Measurements from ENCODE around the gene HPSE2. TPM values are rescaled to one million over a fixed set of nuclear protein-coding genes. Genes with fewer than 3 reads are reported as not detected.

Gene HPSE2
- total RNA-seq, 1 donor from 2014 or later: not detected

GRCh38 chr10:98943681-98944080 is 292.0 kb downstream of the HPSE2 start:
- H3K4me1 Mint-ChIP-seq (ENCODE audit: unreplicated experiment): no peaks in the 10 kb centered on the region
- peaks cover 3% of the 10 kb centered on the region for H3K27me3 Mint-ChIP-seq (ENCODE audit: unreplicated experiment)
- H3K27ac Mint-ChIP-seq (ENCODE audit: unreplicated experiment): no peak overlapping the region
- no peaks in the 10 kb centered on the region for H3K9me3 Mint-ChIP-seq (ENCODE audit: unreplicated experiment)
- no peaks in the 10 kb centered on the region for H3K36me3 Mint-ChIP-seq (ENCODE audit: low read depth, unreplicated experiment)
- DNase-seq (ENCODE audit: low spot score): no peak
- no peak overlapping the region for H3K4me3 Mint-ChIP-seq (ENCODE audit: unreplicated experiment)
- no peak for TF ChIP-seq CTCF (IDR thresholded peaks at IDR 0.05; ENCODE audit: unreplicated experiment)

GRCh38 chr10:98929709-98930108 is 305.9 kb downstream of the HPSE2 start:
- peaks cover 4% of the 10 kb centered on the region for H3K36me3 Mint-ChIP-seq (ENCODE audit: low read depth, unreplicated experiment)
- TF ChIP-seq CTCF (IDR thresholded peaks at IDR 0.05; ENCODE audit: unreplicated experiment): no peak
- H3K4me3 Mint-ChIP-seq (ENCODE audit: unreplicated experiment): no peak overlapping the region
- no peak overlapping the region for H3K27ac Mint-ChIP-seq (ENCODE audit: unreplicated experiment)
- H3K27me3 Mint-ChIP-seq (ENCODE audit: unreplicated experiment): peaks cover 1% of the 10 kb centered on the region
- no peak for DNase-seq (ENCODE audit: low spot score)
- no peaks in the 10 kb centered on the region for H3K4me1 Mint-ChIP-seq (ENCODE audit: unreplicated experiment)
- H3K9me3 Mint-ChIP-seq (ENCODE audit: unreplicated experiment): no peaks in the 10 kb centered on the region

- H3K4me3 Mint-ChIP-seq (ENCODE audit: unreplicated experiment): no peak overlapping the region
- peaks cover 1% of the 10 kb centered on the region for H3K27me3 Mint-ChIP-seq (ENCODE audit: unreplicated experiment)
- no peak for TF ChIP-seq CTCF (IDR thresholded peaks at IDR 0.05; ENCODE audit: unreplicated experiment)
- no peaks in the 10 kb centered on the region for H3K9me3 Mint-ChIP-seq (ENCODE audit: unreplicated experiment)
- no peak overlapping the region for H3K27ac Mint-ChIP-seq (ENCODE audit: unreplicated experiment)
- no peaks in the 10 kb centered on the region for H3K4me1 Mint-ChIP-seq (ENCODE audit: unreplicated experiment)
- no peak for DNase-seq (ENCODE audit: low spot score)
- no peaks in the 10 kb centered on the region for H3K36me3 Mint-ChIP-seq (ENCODE audit: low read depth, unreplicated experiment)
Measured at GRCh38 chr10:98925651-98926050, 310.0 kb downstream of the HPSE2 start.

GRCh38 chr10:98924526-98924925 is 311.1 kb downstream of the HPSE2 start:
- Mint-ChIP-seq H3K36me3 (ENCODE audit: low read depth, unreplicated experiment) (no peaks in the 10 kb centered on the region), H3K27ac (ENCODE audit: unreplicated experiment) (no peak overlapping the region), H3K27me3 (ENCODE audit: unreplicated experiment) (peaks cover 1% of the 10 kb centered on the region), H3K9me3 (ENCODE audit: unreplicated experiment) (no peaks in the 10 kb centered on the region), H3K4me3 (ENCODE audit: unreplicated experiment) (no peak overlapping the region), H3K4me1 (ENCODE audit: unreplicated experiment) (no peaks in the 10 kb centered on the region)
- DNase-seq (ENCODE audit: low spot score): no peak
- TF ChIP-seq CTCF (IDR thresholded peaks at IDR 0.05; ENCODE audit: unreplicated experiment): no peak

- peaks cover 3% of the 10 kb centered on the region for H3K4me1 Mint-ChIP-seq (ENCODE audit: unreplicated experiment)
- H3K4me3 Mint-ChIP-seq (ENCODE audit: unreplicated experiment): no peak overlapping the region
- H3K36me3 Mint-ChIP-seq (ENCODE audit: low read depth, unreplicated experiment): no peaks in the 10 kb centered on the region
- no peak for DNase-seq (ENCODE audit: low spot score)
- TF ChIP-seq CTCF (IDR thresholded peaks at IDR 0.05; ENCODE audit: unreplicated experiment): no peak
- no peaks in the 10 kb centered on the region for H3K27me3 Mint-ChIP-seq (ENCODE audit: unreplicated experiment)
- H3K27ac Mint-ChIP-seq (ENCODE audit: unreplicated experiment): no peak overlapping the region
- H3K9me3 Mint-ChIP-seq (ENCODE audit: unreplicated experiment): no peaks in the 10 kb centered on the region
Measured at GRCh38 chr10:98921316-98921715, 314.3 kb downstream of the HPSE2 start.

Measured in endothelial cell (in vitro differentiated cells).